GM12801 (cell line): ENCODE measurements around the gene FNBP1.

Experiments used
- CTCF ChIP-seq: IDR thresholded peaks from one replicate; pipeline ENCODE4 v1.5.1; 2011; ENCODE audit warnings: control low read depth; ENCODE audit not compliant: insufficient read length; ENCODE audit errors: extremely low read depth

FNBP1 gene

GRCh38 chr9:129868872-129869486 lies 174.0 kb downstream of the FNBP1 start:
- TF ChIP-seq CTCF, result no peak

- no peak for TF ChIP-seq CTCF
Observed at GRCh38 chr9:129868023-129868871, 174.7 kb downstream of the FNBP1 start.

- no peak for TF ChIP-seq CTCF
Observed at GRCh38 chr9:129867136-129868022, 175.6 kb downstream of the FNBP1 start.

GRCh38 chr9:129866394-129867135 lies 176.4 kb downstream of the FNBP1 start:
- no peak for TF ChIP-seq CTCF

GRCh38 chr9:129865668-129866320 lies 177.2 kb downstream of the FNBP1 start:
- TF ChIP-seq CTCF, result no peak

- no peak for TF ChIP-seq CTCF
Observed at GRCh38 chr9:129864991-129865647, 177.9 kb downstream of the FNBP1 start.
